GM12878 (cell line): ENCODE data around the gene RPS5. TPM values are rescaled to one million over a fixed set of nuclear protein-coding genes. Genes with fewer than 3 reads are reported as not detected.

Experiments
- ATAC-seq: fragments of 200-7000 bp; cut with Tn5 transposase; 3 replicates; pipeline ENCODE4 v1.9.1; 2020; ENCODE audit warnings: mild to moderate bottlenecking, moderate library complexity
- BruUV-seq: library from RNA; stranded (reverse); fragments of 400-500 nt; replicated peaks from 2 replicates; lab custom pipeline; 2021; lab: Mats Ljungman, UMichigan
- CTCF ChIA-PET: fragments of 300-600 bp; sonication (Branson Sonifier 250); formaldehyde crosslinking; extraction: SDS; loops from one replicate; lab custom pipeline; 2021; ENCODE audit warnings: inconsistent platforms; lab: Yijun Ruan, JAX
- POLR2A ChIA-PET: fragments of 350-600 bp; formaldehyde crosslinking; extraction: SDS; loops from one replicate; lab custom pipeline; 2021; ENCODE audit warnings: inconsistent platforms; lab: Charles Lee
- RAD21 ChIA-PET: fragments of 300-600 bp; sonication (Branson Sonifier 250); formaldehyde crosslinking; loops from one replicate; lab custom pipeline; 2023; ENCODE audit warnings: antibody characterized with exemption; ENCODE audit not compliant: unreplicated experiment; lab: Charles Lee
- SMC1A ChIA-PET: fragments of 300-600 bp; sonication (Branson Sonifier 250); formaldehyde crosslinking; loops from one replicate; lab custom pipeline; 2023; ENCODE audit not compliant: unreplicated experiment, uncharacterized antibody; lab: Charles Lee
- DNase-seq: peaks from one replicate; pipeline ENCODE4 v3.0.0-alpha.2; 2011; ENCODE audit warnings: low read depth, low spot score
- FAIRE-seq: peaks from 3 replicates; lab custom pipeline; 2011; peaks lifted over from hg19 to GRCh38; lab: Jason Lieb, UNC
- H2AFZ ChIP-seq: 2 replicates; pipeline ENCODE4 v1.6.0; 2011; ENCODE audit warnings: low read depth, low read length, control low read depth; ENCODE audit not compliant: control insufficient read depth
- H3K27ac ChIP-seq: 2 replicates; pipeline ENCODE4 v1.5.1; 2011; ENCODE audit warnings: control low read depth; ENCODE audit not compliant: control insufficient read depth, insufficient read depth
- H3K27me3 ChIP-seq, 2 experiments: replicated peaks in 1 of 2; 2 replicates each; pipeline versions ENCODE4 v1.6.0 to v1.6.1; 2011; ENCODE audit warnings: low read length in 1 of 2; ENCODE audit not compliant: control insufficient read depth in 2 of 2, insufficient read depth in 2 of 2
- H3K36me3 ChIP-seq, 2 experiments: 2 replicates each; pipeline ENCODE4 v1.5.1; 2011; ENCODE audit warnings: low read length in 1 of 2; ENCODE audit not compliant: control insufficient read depth in 2 of 2, insufficient read depth in 2 of 2
- H3K4me1 ChIP-seq: 2 replicates; pipeline ENCODE4 v1.6.1; 2011; ENCODE audit warnings: mild to moderate bottlenecking, low read length, moderate library complexity, mixed read lengths; ENCODE audit not compliant: control insufficient read depth, insufficient read depth
- H3K4me2 ChIP-seq: 2 replicates; pipeline ENCODE4 v1.6.0; 2011; ENCODE audit warnings: control low read depth; ENCODE audit not compliant: control insufficient read depth, insufficient read depth
- H3K4me3 ChIP-seq: fragments of 200-600 bp; sonication (generic); 2 replicates; pipeline ENCODE4 v1.5.1; 2016
- H3K79me2 ChIP-seq: 2 replicates; pipeline ENCODE4 v1.6.0; 2011; ENCODE audit warnings: low read length; ENCODE audit not compliant: control insufficient read depth, insufficient read depth
- H3K9ac ChIP-seq: 2 replicates; pipeline ENCODE4 v1.8.0; 2011; ENCODE audit warnings: low read length, control low read depth, mixed read lengths; ENCODE audit not compliant: control insufficient read depth, insufficient read depth
- H3K9me3 ChIP-seq: replicated peaks from 3 replicates; pipeline ENCODE4 v1.5.1; 2011; ENCODE audit warnings: mild to moderate bottlenecking, low read length; ENCODE audit not compliant: control insufficient read depth, insufficient read depth
- H4K20me1 ChIP-seq: 2 replicates; pipeline ENCODE4 v1.6.0; 2011; ENCODE audit not compliant: control insufficient read depth, insufficient read depth
- BCL3 ChIP-seq: IDR thresholded peaks from 2 replicates; pipeline ENCODE4 v1.6.1; 2011; ENCODE audit warnings: borderline replicate concordance, low read depth, mild to moderate bottlenecking, moderate library complexity, low read length; ENCODE audit not compliant: insufficient read depth, poor library complexity, severe bottlenecking
- IKZF1 ChIP-seq: fragments of 450-650 bp; conservative IDR thresholded peaks from 2 replicates; pipeline ENCODE4 v1.6.1; 2017; ENCODE audit warnings: antibody characterized with exemption, mild to moderate bottlenecking
- KLF5 ChIP-seq: fragments of 450-650 bp; IDR thresholded peaks from 2 replicates; pipeline ENCODE4 v1.6.1; 2014; ENCODE audit warnings: mild to moderate bottlenecking; ENCODE audit not compliant: partially characterized antibody
- LARP7 ChIP-seq: fragments of 450-650 bp; IDR thresholded peaks from 2 replicates; pipeline ENCODE4 v1.6.1; 2017; ENCODE audit warnings: mild to moderate bottlenecking
- PKNOX1 ChIP-seq: fragments of 450-650 bp; IDR thresholded peaks from 2 replicates; pipeline ENCODE4 v1.6.1; 2016; ENCODE audit warnings: mild to moderate bottlenecking
- POLR2A ChIP-seq: IDR thresholded peaks from 2 replicates; pipeline ENCODE4 v1.6.1; 2011; ENCODE audit warnings: low read depth, mild to moderate bottlenecking, low read length
- RAD51 ChIP-seq: fragments of 450-650 bp; IDR thresholded peaks from 2 replicates; pipeline ENCODE4 v1.6.1; 2016; ENCODE audit warnings: moderate library complexity, mild to moderate bottlenecking, inconsistent platforms
- RELB ChIP-seq: fragments of 450-650 bp; IDR thresholded peaks from 2 replicates; pipeline ENCODE4 v1.6.1; 2017; ENCODE audit warnings: low read depth, mild to moderate bottlenecking, moderate library complexity
- SMAD5 ChIP-seq: IDR thresholded peaks from 2 replicates; pipeline ENCODE4 v1.6.1; 2016; ENCODE audit warnings: antibody characterized with exemption, low read depth
- SRF ChIP-seq, 2 experiments: IDR thresholded peaks; 2 replicates each; pipeline ENCODE4 v1.6.1; 2011; ENCODE audit warnings: low read depth in 2 of 2, low read length in 2 of 2, mild to moderate bottlenecking in 1 of 2, moderate library complexity in 1 of 2
- TARDBP ChIP-seq: IDR thresholded peaks from 2 replicates; pipeline ENCODE4 v1.6.1; 2016; ENCODE audit warnings: borderline replicate concordance
- ZNF24 ChIP-seq: fragments of 450-650 bp; IDR thresholded peaks from 2 replicates; pipeline ENCODE4 v1.6.1; 2017; ENCODE audit warnings: antibody characterized with exemption, mild to moderate bottlenecking
- ZNF274 ChIP-seq: IDR thresholded peaks from one replicate; pipeline ENCODE4 v1.8.0; 2011; ENCODE audit not compliant: insufficient read length, insufficient read depth
- WGBS: methylation state at CpG from one replicate; pipeline ENCODE4 v1.1.6; 2016; ENCODE audit warnings: low lambda C conversion rate; ENCODE audit not compliant: insufficient replicate concordance, insufficient coverage; ENCODE audit errors: missing lambda C conversion rate; 5-methylcytosine and 5-hydroxymethylcytosine counted together
- in situ Hi-C: fragments of 300-500 bp; cut with MboI; formaldehyde crosslinking; loops from 9 replicates; pipeline ENCODE4 v1.14.3; 2018; ENCODE audit warnings: mixed read lengths
- intact Hi-C: fragments of 100-400 bp; cut with micrococcal nuclease; formaldehyde crosslinking; loops from one replicate; pipeline ENCODE4 v1.14.2; 2022; ENCODE audit not compliant: unreplicated experiment
- polyA plus RNA-seq, 11 experiments: library from polyadenylated mRNA; depleted of rRNA in 4 of 11; unstranded in 6 of 11; stranded (reverse) in 5 of 11; fragments of >200 nt; fragmentation: Nextera tagmentation in 4 of 11; fragmentation: Illumina TruSeq in 1 of 11; extraction: Ambion mirVana in 4 of 11; extraction: Trizol in 1 of 11; gene quantifications; 1 replicate in 1 of 11; 2 replicates in 10 of 11; pipeline versions ENCODE4 v1.2.1 to v1.2.3, GENCODE V29; 2011 to 2016; ENCODE audit warnings: inconsistent platforms in 2 of 11, missing spikeins in 2 of 11, low read depth in 1 of 11
- total RNA-seq, 4 experiments: library from RNA; depleted of rRNA in 3 of 4; stranded (reverse); fragments of >200 nt in 3 of 4; fragmentation: Illumina TruSeq in 1 of 4; extraction: Trizol in 1 of 4; gene quantifications; 2 replicates each; pipeline versions ENCODE4 v1.2.1 to v1.2.3, GENCODE V29; 2013 to 2021

Gene RPS5
- total and polyA plus RNA-seq, 10 of the 15 experiments (the other 5 are each of a cell fraction or from before 2014, with no cell fraction given), result 1,284 to 3,652 (median 1,922) TPM

DNA sequence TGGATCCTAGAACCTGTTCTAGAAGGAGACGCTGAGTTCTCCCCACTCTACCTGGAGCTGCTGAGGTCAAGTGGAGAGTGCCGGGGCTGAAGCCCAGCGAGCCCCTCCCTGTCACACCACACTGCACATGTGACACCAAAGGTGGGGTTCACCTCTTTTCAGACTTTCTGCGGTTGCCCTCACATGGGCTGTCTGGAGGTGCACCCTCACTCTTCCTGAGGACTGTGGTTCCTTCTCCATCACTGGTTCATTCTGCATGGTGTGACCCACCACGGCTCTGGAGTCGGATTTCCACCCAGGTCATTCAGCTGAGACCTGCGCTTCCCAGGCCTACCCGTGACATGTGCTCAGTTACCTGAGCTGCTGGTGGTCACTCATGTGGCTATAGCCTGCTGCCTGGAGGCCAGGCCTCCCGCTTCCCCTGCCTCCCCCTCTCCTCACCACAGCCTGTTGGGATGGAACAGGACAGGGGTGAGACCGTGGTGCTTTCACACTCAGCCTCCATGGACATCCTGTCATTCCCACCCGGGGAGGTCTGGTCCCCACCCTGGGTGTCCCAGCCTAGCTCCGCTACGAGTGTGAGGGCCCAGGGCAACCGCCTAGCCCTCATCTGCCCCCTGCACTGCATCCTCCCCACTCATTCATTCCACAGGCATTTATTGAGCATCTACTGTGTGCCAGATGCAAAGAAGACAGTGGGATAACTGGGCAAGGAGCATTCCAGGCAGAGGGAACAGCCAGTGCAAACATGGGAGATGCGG, 33.2 kb upstream of the RPS5 start:
- Histone ChIP-seq H3K4me3 (no peak overlapping the region), H3K9me3 (peaks cover 2% of the 10 kb centered on the region; the same call in 1 of the 3 replicates), H3K27me3 (no peaks in the 10 kb centered on the region), H4K20me1 (no peaks in the 10 kb centered on the region), H3K36me3 (no peaks in the 10 kb centered on the region), H3K4me1 (no peaks in the 10 kb centered on the region; the same call in none of the 2 replicates), H3K27ac (no peak overlapping the region), H2AFZ (no peak overlapping the region), H3K4me2 (no peak overlapping the region), H3K79me2 (no peaks in the 10 kb centered on the region), H3K9ac (no peak overlapping the region)
- BruUV-seq, result no TSS peak
- no peak for FAIRE-seq
- in situ Hi-C loops (no loop called here), intact Hi-C loops (no loop called here)
- SMC1A ChIA-PET, result no interaction called here
- TF ChIP-seq POLR2A, result 0 out of 2 replicates have a peak, but pooled peaks have one; percentile 11
- TF ChIP-seq SMAD5, result no peak
- ATAC-seq, result no peak
- POLR2A ChIA-PET, result no interaction called here
- CTCF ChIA-PET, result no interaction called here
- RAD21 ChIA-PET, result no interaction called here
- 73% methylated on average over 15 of the region's 15 CpGs for WGBS
- no peak for DNase-seq

DNA sequence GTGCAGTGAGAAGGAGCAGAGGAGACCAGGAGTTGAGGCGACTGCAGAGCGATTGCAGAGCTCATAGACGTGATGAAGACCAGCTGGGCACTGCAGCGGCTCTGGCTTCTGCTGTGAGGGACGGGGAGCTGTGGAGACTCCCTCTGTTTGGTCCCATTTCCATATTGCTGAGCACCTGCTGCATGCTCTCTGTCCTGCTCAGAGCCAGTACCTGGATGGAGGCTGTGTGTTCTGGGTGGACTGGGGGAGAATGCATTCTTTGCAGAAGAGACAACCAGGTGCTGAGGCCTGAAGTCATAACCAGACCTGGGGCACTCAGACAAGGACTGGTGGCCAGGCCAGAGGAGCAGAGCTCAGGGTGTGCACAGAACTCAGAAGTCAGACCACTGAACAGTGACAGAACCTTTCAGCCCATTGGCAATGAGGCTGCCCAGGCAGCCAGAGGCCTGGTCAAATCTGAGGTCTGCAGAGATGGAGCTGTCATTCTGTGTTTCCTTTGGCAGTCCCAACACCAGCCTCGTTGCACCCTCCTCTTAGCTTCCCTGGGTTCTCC, 32.5 kb upstream of the RPS5 start:
- Histone ChIP-seq H3K9ac (no peak overlapping the region), H3K4me2 (no peak overlapping the region), H3K9me3 (peaks cover 2% of the 10 kb centered on the region; the same call in 1 of the 3 replicates), H3K4me1 (no peaks in the 10 kb centered on the region; the same call in none of the 2 replicates), H4K20me1 (no peaks in the 10 kb centered on the region), H3K79me2 (no peaks in the 10 kb centered on the region), H2AFZ (no peak overlapping the region), H3K27me3 (no peaks in the 10 kb centered on the region), H3K4me3 (no peak overlapping the region), H3K27ac (no peak overlapping the region), H3K36me3 (no peaks in the 10 kb centered on the region)
- ChIA-PET CTCF (interaction anchor here (0.5 kb wide), 1 partner anchor 69 kb away, joined by 3 read pairs; no protein-coding TSS in a partner anchor), RAD21 (interaction anchor here (0.9 kb wide), 1 partner anchor 134 kb away, joined by 3 read pairs; no protein-coding TSS in a partner anchor), SMC1A (no interaction called here), POLR2A (no interaction called here)
- in situ Hi-C loops (no loop called here), intact Hi-C loops (no loop called here)
- 60% methylated on average over 6 of the region's 6 CpGs for WGBS
- ATAC-seq (no peak), FAIRE-seq (no peak), DNase-seq (no peak)
- TSS peak; percentile 29 for BruUV-seq
- TF ChIP-seq PKNOX1 (no peak), TARDBP (no peak), BCL3 (no peak), IKZF1 (no peak), ZNF24 (no peak), SRF (IDR thresholded peaks at IDR 0.05; ENCODE audit: low read depth in 2 of 2, low read length in 2 of 2) (no peak), KLF5 (no peak), ZNF274 (no peak), RAD51 (no peak), RELB (no peak), LARP7 (no peak)
